ENCODE results near the gene TM9SF4.
"Not testable (repeated sequence)": the region's sequence is repeated elsewhere in the genome, so short reads cannot be mapped to it uniquely, and the experiment has no call there.

TM9SF4 gene

DNA sequence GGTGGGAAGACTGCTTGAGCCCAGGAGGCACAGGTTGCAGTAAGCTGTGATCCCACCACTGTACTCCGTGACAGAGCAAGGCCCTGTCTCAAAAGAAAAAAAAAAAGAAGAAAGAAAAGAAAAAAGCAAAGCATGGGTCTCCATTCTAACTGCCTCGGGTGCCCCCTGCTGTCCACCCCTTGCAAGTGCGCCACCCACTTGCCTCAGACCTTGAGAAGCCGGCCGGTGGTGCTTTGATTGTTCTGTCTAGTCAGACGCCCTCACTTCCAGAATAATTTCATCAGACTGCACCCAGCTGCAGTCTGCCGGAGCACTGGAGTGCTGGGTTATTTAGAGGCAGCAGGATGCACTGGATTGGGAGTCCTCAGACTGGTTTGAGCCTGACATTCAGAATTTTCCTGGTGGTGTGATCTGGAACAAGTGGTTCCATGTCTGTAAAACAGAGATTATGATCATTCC is 17.6 kb upstream of the TM9SF4 start:
- no peak for FAIRE-seq

DNA sequence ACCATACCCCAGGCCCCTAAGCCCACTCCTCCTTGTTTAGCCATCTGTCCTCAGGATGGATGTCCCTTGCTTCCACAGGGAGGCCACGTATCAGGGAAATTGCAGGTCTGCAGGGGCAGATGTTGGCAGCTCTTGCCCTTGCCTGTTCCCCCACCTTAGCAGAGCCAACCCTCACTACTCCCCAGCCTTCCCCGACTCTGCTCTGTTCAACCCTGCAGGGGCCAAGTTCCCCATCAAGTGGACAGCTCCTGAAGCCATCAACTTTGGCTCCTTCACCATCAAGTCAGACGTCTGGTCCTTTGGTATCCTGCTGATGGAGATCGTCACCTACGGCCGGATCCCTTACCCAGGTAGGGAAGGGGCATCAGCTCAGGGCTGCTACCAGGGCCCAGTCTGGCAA is 10.7 kb upstream of the TM9SF4 start:
- FAIRE-seq, result no peak

DNA sequence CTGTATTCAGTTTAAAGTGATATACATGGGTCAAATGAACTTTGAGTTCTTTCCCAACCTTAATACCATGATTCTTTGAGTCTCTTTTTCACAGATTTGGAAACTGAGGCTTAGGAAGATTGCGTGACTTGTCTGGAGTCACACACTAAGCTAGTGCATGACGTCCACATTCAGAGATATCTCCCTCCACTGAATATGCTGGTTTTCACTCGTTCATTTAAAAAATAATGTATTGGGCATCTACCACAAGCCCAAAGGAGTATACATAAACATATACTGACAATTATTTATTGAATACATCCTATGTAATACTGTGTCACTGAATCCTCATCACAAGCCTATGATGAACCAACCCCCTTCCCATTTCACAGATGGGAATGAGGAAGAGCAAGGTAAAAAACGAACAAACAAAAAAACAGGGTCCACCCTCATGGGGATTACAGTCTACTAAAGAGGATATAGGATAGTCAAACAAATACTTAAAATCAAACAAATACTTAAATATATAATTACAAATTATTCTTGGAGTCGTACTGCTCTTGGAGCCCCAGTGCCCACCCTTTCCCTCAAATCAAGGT is 611 bp upstream of the TM9SF4 start:
- FAIRE-seq, result no peak

DNA sequence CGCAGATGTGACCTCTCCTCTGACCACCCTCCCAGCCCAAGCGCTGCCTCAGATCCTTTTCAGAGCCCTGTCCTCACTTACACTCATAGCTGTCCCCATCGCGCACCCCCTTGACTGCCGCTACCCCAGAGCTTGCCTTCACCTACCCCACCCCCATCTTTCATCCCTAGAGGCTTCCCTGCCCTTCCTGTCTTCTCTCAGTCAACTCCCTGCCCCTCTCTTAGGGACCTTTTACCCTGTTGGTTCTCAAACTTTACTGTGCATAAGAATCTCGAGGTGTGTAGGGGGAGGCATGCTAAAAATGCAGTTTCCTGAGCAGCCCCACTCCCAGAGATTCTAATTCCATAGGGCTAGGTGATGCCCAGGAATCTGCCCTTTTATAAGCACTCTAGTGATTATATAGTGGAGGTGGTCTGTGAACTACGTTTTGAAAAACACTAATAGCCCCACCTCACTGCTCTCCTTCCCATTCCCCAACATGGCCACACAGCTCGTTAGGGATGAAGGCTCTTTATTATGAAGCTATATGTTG is 725 bp downstream of the TM9SF4 start:
- FAIRE-seq, result no peak

DNA sequence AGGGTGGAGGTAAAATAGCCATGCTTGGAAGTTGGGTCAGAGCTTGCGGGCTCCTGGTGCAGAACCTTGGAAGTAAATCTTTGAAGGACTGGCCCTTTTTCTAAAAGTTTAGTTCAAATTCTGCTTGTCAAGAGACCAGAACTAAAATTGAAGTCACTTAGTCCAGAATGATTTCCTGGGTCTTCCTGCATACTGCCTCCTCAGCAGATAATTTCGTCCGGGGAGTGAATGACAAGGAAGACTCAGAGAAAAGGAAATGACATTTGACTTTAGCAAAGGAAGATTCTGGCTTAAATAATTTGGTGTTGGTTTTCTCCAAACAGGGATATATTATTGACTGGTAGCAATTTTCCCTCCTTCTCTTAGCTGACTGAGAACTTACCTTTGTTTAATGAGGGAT is 1.2 kb downstream of the TM9SF4 start:
- no peak for FAIRE-seq

DNA sequence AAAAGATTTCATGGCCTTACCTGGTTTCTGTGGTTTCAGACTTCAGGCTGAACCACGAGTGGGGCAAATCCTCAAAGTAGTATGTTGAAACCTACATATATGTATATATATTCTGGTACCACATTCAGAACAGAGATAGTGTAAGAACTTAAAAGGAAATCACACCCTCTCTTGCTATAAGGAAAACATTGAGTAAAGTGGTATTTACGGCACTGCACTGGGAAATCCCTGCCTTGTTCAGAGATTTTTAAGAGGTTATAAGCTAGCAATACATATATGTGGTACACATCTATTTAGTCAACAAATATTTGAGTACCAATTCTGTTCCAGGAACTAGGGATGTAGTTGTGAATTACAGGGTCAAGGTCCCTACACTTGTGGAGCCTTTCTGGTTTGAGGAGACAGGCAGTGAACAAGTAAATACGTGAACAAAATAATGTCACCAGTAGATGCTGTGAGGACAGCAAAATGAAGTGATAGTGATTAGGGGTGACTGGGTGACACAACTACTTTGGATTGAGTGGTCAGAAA is 1.7 kb downstream of the TM9SF4 start:
- no peak for FAIRE-seq

DNA sequence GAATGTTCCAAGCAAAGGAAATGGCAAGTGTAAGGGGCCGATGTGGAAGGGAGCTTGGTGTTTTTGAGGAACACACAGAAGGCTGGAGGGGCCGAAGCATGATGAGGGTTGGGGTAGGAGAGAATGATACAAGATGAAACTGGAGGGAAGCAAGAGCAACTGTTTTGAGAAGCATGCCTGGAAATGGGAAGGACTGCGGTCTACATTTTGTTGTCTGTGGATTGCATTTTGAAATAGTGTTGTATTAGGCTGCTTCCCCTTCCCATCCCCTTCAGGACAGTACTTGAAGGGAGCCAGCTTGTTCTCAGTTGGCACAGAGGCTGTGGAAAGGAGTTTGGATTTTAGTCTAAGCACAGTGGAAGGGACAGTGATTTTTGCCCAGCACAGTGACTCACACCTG is 2.2 kb downstream of the TM9SF4 start:
- no peak for FAIRE-seq

DNA sequence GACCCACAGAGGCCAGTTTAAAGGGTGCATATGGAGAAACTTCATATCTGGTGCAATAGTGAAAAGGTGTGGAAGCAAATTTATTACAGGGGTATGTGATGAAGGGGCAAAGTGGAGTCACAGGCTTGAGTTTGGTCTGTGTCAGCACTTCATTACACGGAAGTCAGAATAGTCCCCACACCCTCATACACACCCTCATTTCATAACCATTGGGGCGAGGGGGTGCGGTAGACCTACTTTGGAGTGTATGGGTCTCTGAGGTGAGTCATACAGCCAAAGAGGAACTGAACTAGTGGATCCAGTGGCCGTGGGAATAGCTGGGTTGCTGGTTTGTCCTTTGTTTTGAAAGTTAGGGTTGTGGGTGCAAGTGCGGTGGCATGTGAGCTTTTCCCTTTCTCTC is 3.3 kb downstream of the TM9SF4 start:
- no peak for FAIRE-seq

DNA sequence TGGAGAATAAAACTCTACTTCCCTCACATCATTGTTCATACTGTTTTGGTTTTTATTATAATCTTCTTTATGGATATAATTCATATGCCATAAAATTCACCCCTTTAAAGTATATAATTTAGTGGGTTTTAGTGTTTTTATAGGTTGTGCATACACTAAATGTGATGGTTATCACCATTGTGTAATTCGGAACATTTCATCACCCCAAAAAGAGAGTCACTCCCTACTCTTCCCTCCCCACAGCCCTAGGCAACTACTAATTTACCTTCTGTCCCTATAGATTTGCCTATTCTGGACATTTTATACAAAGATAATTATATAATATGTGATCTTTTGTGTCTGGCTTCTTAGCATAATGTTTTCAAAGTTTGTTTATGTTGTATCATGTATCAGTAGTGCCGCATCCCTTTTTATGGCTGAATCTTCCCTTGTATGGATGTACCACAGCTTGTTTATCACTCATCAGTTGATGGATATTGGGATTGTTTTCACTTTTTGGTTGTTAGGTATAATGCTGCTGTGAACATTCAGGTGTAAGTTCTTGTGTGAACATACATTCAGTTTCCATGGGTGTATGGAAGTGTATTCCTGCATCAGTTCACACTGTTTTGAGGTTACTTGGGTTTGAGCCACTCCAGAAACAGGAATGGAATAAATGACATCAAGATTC is 4.2 kb downstream of the TM9SF4 start:
- no peak for FAIRE-seq

DNA sequence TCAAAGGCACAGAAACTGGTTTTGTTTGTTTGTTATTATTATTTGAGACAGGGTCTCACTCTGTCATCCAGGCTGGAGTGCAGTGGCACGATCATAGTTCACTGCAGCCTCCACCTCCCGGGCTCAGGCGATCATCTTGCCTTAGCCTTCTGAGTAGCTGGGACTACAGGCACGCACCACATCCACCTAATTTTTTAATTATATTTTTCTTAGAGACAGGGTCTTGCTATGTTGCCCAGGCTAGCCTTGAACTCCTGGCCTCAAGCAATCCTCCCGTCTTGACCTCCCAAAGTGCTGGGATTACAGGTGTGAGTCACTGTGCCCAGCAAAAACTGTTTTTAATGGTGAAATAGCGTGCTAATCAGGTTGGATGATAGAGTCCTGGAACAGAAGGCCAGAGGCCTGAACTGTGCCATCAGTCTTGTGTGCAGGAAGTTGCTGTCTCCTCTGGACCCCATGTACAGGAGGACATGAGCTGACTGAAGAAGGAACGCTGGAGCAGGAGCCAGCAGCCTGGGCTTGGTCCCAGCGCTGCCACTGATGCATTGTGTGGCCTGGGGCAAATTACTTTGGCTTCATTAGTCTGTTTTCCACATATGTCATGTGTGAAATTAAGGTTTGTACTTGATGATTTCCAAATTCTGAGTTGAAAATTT is 4.9 kb downstream of the TM9SF4 start:
- FAIRE-seq, result no peak

DNA sequence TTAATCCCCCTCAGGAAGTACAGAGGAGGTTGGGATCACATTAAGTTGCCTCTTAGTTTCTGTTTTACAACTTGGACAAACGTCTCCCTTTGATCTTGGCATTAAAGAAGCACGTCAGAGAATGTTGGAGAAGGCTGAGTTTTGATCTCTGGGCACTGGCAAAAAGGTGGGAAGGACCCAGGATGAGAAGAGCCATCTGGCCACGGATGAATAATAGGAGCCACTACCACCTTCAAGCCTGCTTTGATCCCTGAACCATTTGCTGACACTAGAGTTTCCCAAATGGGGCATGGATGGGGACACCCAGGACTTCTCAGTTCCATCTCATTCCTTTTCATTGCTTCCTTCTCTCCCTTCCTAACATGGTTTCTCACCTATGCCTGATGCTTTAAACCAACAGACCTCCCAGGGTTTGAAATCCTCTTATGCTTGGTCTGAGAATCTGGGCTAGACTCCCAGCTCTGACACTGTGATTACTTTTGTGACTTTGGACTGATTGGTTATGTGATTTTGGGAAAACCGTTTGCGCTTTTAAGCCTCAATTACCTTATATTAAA is 5.8 kb downstream of the TM9SF4 start:
- no peak for FAIRE-seq

DNA sequence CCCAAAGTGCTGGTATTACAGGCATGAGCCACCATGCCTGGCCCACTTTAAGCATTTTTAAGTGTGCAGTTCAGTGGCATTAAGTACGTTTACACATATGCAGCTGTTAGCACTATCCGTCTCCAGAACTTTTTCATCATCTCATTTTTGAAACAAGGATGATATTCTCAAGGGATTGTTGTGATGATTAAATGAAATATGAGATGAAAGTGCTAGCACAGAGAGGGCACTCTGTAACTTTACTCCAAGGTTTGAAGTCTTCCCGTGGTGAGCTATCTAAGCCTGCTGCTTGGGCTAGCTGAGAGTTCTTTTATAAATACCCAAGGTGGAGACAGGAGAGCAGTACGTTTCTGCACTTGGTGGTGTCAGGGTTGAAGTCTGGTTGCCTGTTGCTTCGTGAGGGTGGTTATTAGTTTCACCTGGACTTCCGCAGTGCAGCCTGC is 6.6 kb downstream of the TM9SF4 start:
- FAIRE-seq, result no peak

DNA sequence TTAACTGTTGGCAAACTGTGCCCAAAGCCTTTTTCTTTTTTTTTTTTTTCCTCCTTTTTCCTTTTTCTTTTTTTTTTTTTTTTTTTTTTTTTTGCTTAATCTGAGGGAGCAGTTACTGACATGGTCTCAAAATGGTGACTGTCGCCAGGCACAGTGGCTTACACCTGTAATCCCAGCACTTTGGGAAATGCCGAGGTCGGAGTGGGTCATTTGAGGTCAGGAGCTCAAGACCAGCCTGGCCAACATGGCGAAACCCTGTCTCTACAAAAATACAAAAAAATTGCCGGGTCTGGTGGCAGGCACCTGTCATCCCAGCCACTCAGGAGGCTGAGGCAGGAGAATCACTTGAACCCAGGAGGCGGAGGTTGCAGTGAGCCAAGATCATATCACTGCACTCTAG is 7.3 kb downstream of the TM9SF4 start:
- FAIRE-seq, result not testable (repeated sequence)

DNA sequence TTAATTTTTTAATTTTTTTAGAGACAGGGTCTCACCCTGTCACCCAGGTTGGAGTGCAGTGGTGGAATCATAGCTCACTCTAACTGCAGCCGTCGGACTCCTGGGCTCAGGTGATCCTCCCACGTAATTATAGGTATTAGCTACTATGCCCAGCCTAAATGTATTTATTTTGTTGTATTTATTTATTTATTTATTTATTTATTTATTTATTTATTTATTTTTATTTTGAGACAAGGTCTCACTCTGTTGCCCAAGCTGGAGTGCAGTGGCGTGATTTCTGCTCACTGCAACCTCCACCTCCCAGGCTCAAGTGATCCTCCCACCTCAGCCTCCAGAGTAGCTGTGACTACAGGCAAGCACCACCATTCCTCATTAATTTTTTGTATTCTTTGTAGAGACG is 8.9 kb downstream of the TM9SF4 start:
- FAIRE-seq, result not testable (repeated sequence)

DNA sequence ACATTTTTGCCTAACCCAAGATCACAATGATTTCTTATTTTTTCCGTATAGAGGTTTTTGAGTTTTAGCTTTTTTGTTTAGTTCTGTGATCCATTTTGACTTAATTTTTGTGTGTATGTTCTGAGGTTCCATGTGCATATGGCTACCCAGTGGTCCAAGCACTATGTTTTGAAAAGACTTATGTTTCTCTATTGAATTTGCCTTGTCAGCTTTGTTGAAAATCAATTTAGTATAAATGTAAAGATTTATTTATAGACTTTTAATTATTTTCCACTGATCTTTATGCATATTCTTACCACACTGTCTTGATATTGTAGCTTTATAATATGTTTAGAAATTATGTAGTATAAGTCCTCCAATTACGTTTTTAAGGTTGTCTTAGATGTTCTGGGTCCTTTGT is 10.2 kb downstream of the TM9SF4 start:
- no peak for FAIRE-seq

DNA sequence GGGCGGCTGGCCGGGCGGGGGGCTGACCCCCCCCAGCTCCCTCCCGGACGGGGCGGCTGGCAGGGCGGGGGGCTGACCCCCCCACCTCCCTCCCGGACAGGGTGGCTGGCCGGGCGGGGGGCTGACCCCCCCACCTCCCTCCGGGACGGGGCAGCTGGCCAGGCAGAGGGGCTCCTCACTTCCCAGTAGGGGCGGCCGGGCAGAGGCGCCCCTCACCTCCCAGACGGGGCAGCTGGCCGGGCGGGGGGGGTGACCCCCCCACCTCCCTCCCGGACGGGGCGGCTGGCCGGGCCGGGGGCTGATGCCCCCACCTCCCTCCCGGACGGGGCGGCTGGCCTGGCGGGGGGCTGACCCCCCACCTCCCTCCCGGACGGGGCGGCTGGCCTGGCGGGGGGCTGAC is 12.4 kb downstream of the TM9SF4 start:
- FAIRE-seq, result not testable (repeated sequence)

DNA sequence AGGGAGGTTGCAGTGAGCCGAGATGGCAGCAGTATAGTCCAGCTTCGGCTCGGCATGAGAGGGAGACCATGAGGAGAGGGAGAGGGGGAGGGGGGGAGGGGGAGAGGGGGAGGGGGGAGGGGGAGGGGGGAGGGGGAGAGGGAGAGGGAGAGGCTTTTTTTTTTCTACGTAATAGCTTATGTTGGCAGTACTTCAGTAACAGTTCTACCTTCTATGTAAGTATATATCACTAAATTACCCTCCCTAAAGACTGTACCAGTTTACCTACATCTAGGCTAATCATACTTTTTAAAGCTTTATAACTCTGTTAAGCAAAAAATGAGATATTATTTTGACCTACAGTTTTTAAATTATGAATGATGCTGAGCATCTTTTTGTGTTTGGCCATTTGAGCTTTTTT is 13.6 kb downstream of the TM9SF4 start:
- no peak for FAIRE-seq

DNA sequence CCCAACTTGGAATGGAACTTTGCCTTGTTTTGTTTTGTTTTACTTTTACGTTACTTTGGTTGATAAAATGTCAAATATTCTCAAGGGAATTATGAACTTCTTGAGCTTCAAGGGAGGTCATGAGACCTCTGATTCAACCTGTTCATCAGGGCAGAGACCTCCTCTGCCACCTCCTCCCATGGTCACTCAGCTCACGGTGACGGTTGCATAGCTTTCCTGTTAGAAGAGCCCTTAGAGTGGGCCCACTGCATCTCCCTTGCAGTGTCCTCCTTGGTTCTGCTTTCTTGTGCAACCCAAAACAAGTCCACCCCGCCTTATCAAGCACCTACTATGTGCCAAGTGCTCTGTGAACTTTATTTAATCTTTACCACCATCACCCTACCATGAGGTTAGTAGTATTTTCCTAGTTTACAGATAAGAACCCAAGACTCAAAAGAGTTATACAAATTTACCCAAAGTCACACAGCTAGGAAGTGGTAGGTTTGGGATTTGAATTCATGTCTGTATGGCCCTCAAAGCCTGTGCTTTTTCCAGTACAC is 15.5 kb downstream of the TM9SF4 start:
- FAIRE-seq, result no peak

DNA sequence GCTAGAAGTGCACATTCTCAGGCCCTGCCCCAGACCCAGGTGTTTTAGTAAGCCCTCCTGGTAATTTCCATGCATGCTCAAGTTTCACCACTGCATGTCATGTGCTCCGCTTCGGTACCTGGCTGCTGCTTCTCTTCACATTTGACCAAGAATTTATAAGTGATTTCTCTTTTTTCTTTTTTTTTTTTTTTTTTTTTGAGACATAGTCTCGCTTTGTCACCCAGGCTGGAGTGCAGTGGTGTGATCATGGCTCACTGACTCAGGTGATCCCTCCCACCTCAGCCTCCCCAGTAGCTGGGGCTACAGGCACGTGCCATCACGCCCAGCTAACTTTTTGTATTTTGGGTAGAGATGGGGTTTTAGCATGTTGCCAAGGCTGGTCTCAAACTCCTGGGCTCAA is 16.0 kb downstream of the TM9SF4 start:
- FAIRE-seq, result no peak

DNA sequence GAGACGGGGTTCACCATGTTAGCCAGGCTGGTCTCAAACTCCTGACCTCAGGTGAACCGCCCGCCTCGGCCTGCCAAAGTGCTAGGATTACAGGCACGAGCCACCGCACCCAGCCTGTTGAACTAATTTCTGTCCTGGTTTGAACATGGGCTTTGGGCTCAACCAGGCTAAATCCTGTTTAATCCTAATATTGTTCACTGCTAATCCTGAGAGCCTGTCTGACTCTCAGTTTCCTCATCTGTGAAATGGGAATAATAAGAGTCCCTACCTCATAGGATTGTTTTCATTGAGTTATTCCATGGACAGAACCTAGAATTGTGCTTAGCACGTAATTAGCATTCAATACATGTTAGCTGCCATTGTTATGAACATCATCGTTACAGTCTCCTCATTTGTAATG is 17.4 kb downstream of the TM9SF4 start:
- FAIRE-seq, result no peak

DNA sequence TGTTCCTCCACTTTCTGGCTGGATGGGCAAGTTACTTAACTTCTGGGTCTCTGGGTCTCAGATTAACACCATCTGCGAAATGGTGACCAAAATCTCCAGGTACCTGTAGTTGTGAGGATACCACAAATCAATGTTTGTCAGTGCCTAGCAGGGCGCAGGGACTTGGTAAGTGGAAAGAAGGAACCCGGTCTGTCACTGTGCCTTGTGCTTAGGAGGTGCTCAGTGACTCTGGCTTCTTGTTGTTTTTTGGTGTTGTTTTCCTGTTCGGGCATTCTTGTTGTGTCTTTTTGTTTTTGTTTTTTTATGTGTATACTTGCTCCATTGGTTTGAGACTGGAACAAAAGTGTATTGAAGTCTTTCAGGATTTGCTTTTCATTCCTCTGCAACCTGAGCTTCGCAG is 17.8 kb downstream of the TM9SF4 start:
- no peak for FAIRE-seq

DNA sequence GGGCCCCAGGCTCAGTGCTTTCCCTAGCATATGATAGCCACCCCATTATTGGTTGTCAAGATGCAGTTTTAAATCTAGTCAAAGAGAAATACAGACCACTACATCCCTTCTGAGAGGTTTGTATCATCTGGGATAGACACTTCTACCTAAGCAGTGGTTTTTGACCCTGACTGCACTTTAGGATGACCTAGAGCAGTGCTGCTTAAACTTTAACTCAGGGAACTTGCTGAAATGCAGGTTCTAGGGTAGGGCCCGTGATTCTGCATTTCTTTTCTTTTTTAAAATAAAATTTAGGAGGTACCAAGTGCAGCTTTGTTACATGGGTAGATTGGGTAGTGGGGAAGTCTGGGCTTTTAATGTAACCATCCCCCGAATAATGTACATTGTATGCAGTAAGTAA is 18.7 kb downstream of the TM9SF4 start:
- no peak for FAIRE-seq

DNA sequence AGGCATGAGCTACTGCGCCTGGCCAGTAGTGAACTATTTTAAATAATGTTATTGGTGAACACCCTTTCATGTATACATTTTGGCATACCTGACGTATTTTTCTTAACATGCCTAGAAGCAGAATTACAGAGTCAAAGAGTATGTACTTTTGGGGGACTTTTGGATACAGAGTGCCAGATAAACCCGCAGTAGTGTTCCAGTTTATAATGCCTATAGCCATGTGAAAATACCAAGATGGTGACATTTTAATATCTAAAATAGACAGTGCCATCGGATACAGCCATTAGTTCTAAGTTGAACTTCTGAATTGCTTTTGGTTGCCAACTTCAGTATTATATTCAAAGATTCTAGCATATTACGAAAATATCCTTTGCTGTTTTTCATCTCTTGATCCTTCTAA is 20.3 kb downstream of the TM9SF4 start:
- no peak for FAIRE-seq

Measured in endometrium (tissue), 2 donors.